Esophagus squamous epithelium (tissue), 4 donors: ENCODE data around the gene EGFL6.

ENCODE experiments used
- POLR2A ChIP-seq, 4 donors: fragments of 450-650 bp; IDR thresholded peaks; one replicate each; pipeline ENCODE4 v1.6.1; 2017; ENCODE audit warnings: antibody characterized with exemption in 4 of 4, mild to moderate bottlenecking in 4 of 4, moderate library complexity in 3 of 4
- TF ChIP-seq, protein P1 (sequence below), 6 experiments: fragments of 450-650 bp in 4 of 6; fragments of 200-600 bp in 2 of 6; sonication (generic) in 2 of 6; IDR thresholded peaks; one replicate each; pipeline ENCODE4 v1.5.1; 2016 to 2019; ENCODE audit warnings: antibody characterized with exemption in 6 of 6, mild to moderate bottlenecking in 4 of 6, moderate library complexity in 4 of 6

DNA sequence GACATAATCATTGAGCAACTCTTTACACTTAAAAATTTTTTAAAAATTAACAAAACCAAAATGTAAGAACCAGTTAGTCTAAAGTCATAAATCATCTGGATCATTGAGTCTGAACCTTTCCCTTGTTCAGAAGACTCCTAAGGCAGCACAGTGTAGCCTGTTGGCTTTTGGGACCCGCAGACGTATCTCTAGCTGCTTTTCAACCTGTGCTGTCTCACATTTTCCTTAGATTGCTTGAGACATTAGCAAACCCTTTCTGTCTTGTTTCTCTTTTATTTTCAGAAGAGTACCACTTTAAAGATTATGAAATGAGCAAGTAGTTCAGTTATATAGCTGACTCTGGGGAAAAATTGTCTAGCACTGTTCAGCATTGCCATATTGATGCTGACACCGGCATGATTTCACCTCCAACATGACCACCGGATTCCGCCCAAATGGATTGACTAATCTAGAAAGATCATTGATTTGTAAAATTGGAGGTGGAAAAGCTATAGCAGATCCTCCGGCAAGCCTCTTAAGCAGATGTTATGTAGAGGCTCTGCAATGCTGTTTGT is 92.4 kb downstream of the EGFL6 start:
- TF ChIP-seq, protein P1, sequence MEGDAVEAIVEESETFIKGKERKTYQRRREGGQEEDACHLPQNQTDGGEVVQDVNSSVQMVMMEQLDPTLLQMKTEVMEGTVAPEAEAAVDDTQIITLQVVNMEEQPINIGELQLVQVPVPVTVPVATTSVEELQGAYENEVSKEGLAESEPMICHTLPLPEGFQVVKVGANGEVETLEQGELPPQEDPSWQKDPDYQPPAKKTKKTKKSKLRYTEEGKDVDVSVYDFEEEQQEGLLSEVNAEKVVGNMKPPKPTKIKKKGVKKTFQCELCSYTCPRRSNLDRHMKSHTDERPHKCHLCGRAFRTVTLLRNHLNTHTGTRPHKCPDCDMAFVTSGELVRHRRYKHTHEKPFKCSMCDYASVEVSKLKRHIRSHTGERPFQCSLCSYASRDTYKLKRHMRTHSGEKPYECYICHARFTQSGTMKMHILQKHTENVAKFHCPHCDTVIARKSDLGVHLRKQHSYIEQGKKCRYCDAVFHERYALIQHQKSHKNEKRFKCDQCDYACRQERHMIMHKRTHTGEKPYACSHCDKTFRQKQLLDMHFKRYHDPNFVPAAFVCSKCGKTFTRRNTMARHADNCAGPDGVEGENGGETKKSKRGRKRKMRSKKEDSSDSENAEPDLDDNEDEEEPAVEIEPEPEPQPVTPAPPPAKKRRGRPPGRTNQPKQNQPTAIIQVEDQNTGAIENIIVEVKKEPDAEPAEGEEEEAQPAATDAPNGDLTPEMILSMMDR (IDR thresholded peaks at IDR 0.05) = no peak
- TF ChIP-seq POLR2A (IDR thresholded peaks at IDR 0.05) = no peak
